ENCODE measurements around the gene DCDC2C. TPM values are rescaled to one million over a fixed set of nuclear protein-coding genes. Genes with fewer than 3 reads are reported as not detected.
"Not testable (repeated sequence)": the region's sequence is repeated elsewhere in the genome, so short reads cannot be mapped to it uniquely, and the experiment has no call there.

The DCDC2C gene
- polyA plus RNA-seq, 1 of the 3 experiments (the other 2 are of a cell fraction), result not detected

- WGBS (ENCODE audit: low lambda C conversion rate), result 22% methylated on average over 3 of the region's 3 CpGs
- H3K9me3 ChIP-seq, result peaks cover 5% of the 10 kb centered on the region; the same call in 1 of the 2 replicates
- no peak overlapping the region for H2AFZ ChIP-seq (ENCODE audit: low read depth)
- CTCF ChIA-PET, result interaction anchor here (2.4 to 7.2 kb wide), 4 partner anchors 19 to 115 kb away, joined by 12 to 106 read pairs (median 20); no protein-coding TSS in a partner anchor
- no peaks in the 10 kb centered on the region for H3K27me3 ChIP-seq (ENCODE audit: insufficient read depth)
- H4K20me1 ChIP-seq (ENCODE audit: insufficient read depth), result no peaks in the 10 kb centered on the region
- no peak overlapping the region for H3K4me3 ChIP-seq (ENCODE audit: low read depth in 2 of 2, low read length in 1 of 2)
- no peaks in the 10 kb centered on the region; a peak in 1 of 4 replicates for H3K4me1 ChIP-seq (ENCODE audit: control insufficient read depth in 1 of 2, insufficient read depth in 2 of 2, low read depth in 1 of 2, low read length in 1 of 2)
- no peak overlapping the region for H3K27ac ChIP-seq (ENCODE audit: low read depth in 2 of 2, low read length in 1 of 2)
- no peaks in the 10 kb centered on the region for H3K9me2 ChIP-seq
- no peak overlapping the region for H3K9ac ChIP-seq
- TF ChIP-seq RCOR1 (IDR thresholded peaks at IDR 0.05; ENCODE audit: low read length) (no peak), RAD21 (IDR thresholded peaks at IDR 0.05; ENCODE audit: low read length) (no peak), MXI1 (IDR thresholded peaks at IDR 0.05; ENCODE audit: low read depth, low read length) (no peak)
- POLR2A ChIA-PET, result no interaction called here
- H3K36me3 ChIP-seq (replicated peaks in 1 of 2; ENCODE audit: control insufficient read depth in 1 of 2, insufficient read depth in 2 of 2, low read length in 1 of 2), result no peaks in the 10 kb centered on the region
- H3F3A ChIP-seq (replicated peaks; ENCODE audit: insufficient read depth), result no peaks in the 10 kb centered on the region
- DNase-seq, result no peak
- H3K4me2 ChIP-seq, result no peak overlapping the region
- no peaks in the 10 kb centered on the region for H3K79me2 ChIP-seq (ENCODE audit: insufficient read depth)
Observed at GRCh38 chr2:3807853-3808252, 104.5 kb downstream of the DCDC2C start.

GRCh38 chr2:3814706-3815245 lies 111.4 kb downstream of the DCDC2C start:
- Histone ChIP-seq H3K27ac (ENCODE audit: low read depth in 2 of 2, low read length in 1 of 2) (no peak overlapping the region), H3F3A (replicated peaks; ENCODE audit: insufficient read depth) (no peaks in the 10 kb centered on the region), H3K36me3 (replicated peaks in 1 of 2; ENCODE audit: control insufficient read depth in 1 of 2, insufficient read depth in 2 of 2, low read length in 1 of 2) (no peaks in the 10 kb centered on the region), H3K4me2 (no peak overlapping the region), H3K4me3 (ENCODE audit: low read depth in 2 of 2, low read length in 1 of 2) (no peak overlapping the region), H2AFZ (ENCODE audit: low read depth) (no peak overlapping the region), H3K9me3 (no peaks in the 10 kb centered on the region), H3K9me2 (no peaks in the 10 kb centered on the region), H3K27me3 (ENCODE audit: insufficient read depth) (no peaks in the 10 kb centered on the region), H3K9ac (no peak overlapping the region), H3K4me1 (ENCODE audit: control insufficient read depth in 1 of 2, insufficient read depth in 2 of 2, low read depth in 1 of 2, low read length in 1 of 2) (no peaks in the 10 kb centered on the region), H3K79me2 (ENCODE audit: insufficient read depth) (no peaks in the 10 kb centered on the region), H4K20me1 (ENCODE audit: insufficient read depth) (no peaks in the 10 kb centered on the region)
- ChIA-PET POLR2A (no interaction called here), CTCF (interaction anchor here (1.3 kb wide), 1 partner anchor 13 kb away, joined by 3 read pairs; no protein-coding TSS in a partner anchor)
- DNase-seq, result no peak
- TF ChIP-seq NFIC (IDR thresholded peaks at IDR 0.05; ENCODE audit: borderline replicate concordance) (no peak), REST (IDR thresholded peaks at IDR 0.05; ENCODE audit: low read depth, low read length) (no peak), JUND (IDR thresholded peaks at IDR 0.05) (no peak), IRF3 (IDR thresholded peaks at IDR 0.05; ENCODE audit: low read depth, low read length) (no peak), GATA2 (CRISPR knock-in tag; IDR thresholded peaks at IDR 0.05) (no peak), GABPA (IDR thresholded peaks at IDR 0.05; ENCODE audit: low read depth) (no peak), MEF2A (IDR thresholded peaks at IDR 0.05; ENCODE audit: borderline replicate concordance, low read depth) (no peak), FOXJ3 (CRISPR knock-in tag; IDR thresholded peaks at IDR 0.05) (no peak), MAX (IDR thresholded peaks at IDR 0.05; ENCODE audit: low read depth) (no peak)
- 22% methylated on average over 3 of the region's 7 CpGs for WGBS (ENCODE audit: low lambda C conversion rate)

- H3K36me3 ChIP-seq (replicated peaks in 1 of 2; ENCODE audit: control insufficient read depth in 1 of 2, insufficient read depth in 2 of 2, low read length in 1 of 2); POLR2A ChIA-PET; H3K27ac ChIP-seq (ENCODE audit: low read depth in 2 of 2, low read length in 1 of 2); H4K20me1 ChIP-seq (ENCODE audit: insufficient read depth); H3F3A ChIP-seq (replicated peaks; ENCODE audit: insufficient read depth); H3K9me2 ChIP-seq; H3K4me3 ChIP-seq (ENCODE audit: low read depth in 2 of 2, low read length in 1 of 2); H3K27me3 ChIP-seq (ENCODE audit: insufficient read depth); H3K9ac ChIP-seq; H3K9me3 ChIP-seq; H3K4me1 ChIP-seq (ENCODE audit: control insufficient read depth in 1 of 2, insufficient read depth in 2 of 2, low read depth in 1 of 2, low read length in 1 of 2); H3K79me2 ChIP-seq (ENCODE audit: insufficient read depth); H2AFZ ChIP-seq (ENCODE audit: low read depth); DNase-seq; H3K4me2 ChIP-seq: not testable (repeated sequence)
- CTCF ChIA-PET, result interaction anchor here (0.9 kb wide), 1 partner anchor 36 kb away, joined by 3 read pairs; no protein-coding TSS in a partner anchor
- whole genome bisulfite sequencing (ENCODE audit: low lambda C conversion rate), result 30% methylated on average over 2 of the region's 2 CpGs
Observed at GRCh38 chr2:3817144-3817543, 113.8 kb downstream of the DCDC2C start.
